Skeletal muscle cell (primary cell): ENCODE data around the gene ABI1.

Experiments
- DNase-seq: peaks from one replicate; pipeline ENCODE4 v3.0.0-alpha.2; 2010; ENCODE audit warnings: low read depth
- H3K4me3 ChIP-seq: 2 replicates; pipeline ENCODE4 v1.5.1; 2011; ENCODE audit warnings: low read depth, mild to moderate bottlenecking, control low read depth, low read length, moderate library complexity

The ABI1 gene

DNA sequence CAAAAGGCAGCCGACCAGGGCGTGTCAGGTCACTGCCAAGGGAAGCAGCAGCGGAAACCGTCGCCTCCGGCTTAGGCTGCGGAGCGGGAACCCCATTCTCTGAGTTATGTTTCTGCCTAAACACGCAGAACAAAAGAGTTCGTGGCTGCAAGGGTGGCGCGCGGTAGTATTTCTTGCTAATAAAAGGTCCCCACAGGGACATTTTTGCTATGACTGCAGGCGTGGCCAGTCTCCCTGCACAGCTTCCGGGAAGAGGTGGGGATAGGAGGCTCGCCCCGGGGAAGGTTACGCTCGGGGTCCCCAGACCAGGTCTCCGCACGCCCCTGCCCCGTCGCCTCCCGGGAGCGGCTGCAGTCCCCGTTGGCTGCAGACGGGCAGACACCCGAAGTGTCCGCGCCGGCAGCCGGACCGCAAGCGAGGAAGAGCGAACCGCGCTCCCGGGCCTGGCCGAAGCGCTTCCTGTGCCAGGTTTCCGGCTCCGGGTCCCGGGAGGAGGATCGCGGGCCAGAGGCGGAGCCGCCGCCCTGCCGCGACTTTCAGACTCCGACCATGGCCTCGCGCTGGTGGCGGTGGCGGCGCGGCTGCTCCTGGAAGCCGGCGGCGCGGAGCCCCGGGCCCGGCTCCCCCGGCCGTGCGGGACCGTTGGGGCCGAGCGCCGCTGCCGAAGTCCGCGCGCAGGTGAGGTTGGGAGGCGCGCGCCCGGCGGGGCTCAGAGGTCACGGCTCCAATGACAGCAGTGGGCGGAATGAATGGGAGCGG, 163.4 kb downstream of the ABI1 start, which contains the start of gene PDSS1:
TSS of gene PDSS1 (plus strand) at position 539 of the 759 bp plus-strand sequence. CDS start at position 550, 11 bp downstream.
- peak within 1 kb of the TSS; percentile 80 for H3K4me3 ChIP-seq
- peak; percentile 12 for DNase-seq

DNA sequence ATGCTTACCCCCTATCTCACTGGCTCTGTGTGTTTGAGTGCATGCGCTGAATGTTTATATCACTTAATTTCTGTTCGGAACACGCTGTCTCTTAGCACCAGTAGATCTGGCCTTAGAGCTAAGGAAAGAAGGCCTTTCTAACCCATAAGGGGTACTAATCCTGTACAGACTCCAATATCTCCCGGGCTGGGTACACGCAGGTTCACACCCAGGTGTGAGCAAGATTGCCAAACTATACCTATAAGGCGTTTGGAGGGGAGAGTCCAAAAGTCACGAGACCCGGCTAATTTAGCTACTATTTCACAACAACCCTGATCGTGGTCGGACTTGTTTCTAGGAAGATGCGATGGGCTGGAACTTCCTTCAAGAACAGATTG, 164.0 kb downstream of the ABI1 start:
- peak overlapping the region; percentile 80 for H3K4me3 ChIP-seq
- DNase-seq: no peak
